ENCODE measurements around the gene TMEM25.

TMEM25 gene

GRCh38 chr11:118522571-118523072 lies 8.4 kb upstream of the TMEM25 start:
- no peak overlapping the region for H3K4me3 ChIP-seq (ENCODE audit: low read length)
- no peak overlapping the region for H3K4me2 ChIP-seq (ENCODE audit: low read length)
- TF ChIP-seq EZH2phosphoT487 (IDR thresholded peaks at IDR 0.05; ENCODE audit: low read depth) (no peak), CTCF (IDR thresholded peaks at IDR 0.05; ENCODE audit: low read depth, low read length) (peak; percentile 22)
- H3K27ac ChIP-seq (ENCODE audit: low read length) = no peak overlapping the region
- H3K4me1 ChIP-seq (ENCODE audit: low read length) = no peaks in the 10 kb centered on the region
- peaks cover 55% of the 10 kb centered on the region for H3K36me3 ChIP-seq (replicated peaks; ENCODE audit: low read depth, low read length)
- H4K20me1 ChIP-seq (ENCODE audit: insufficient read depth, low read length) = no peaks in the 10 kb centered on the region
- no peaks in the 10 kb centered on the region for H3K9me3 ChIP-seq (ENCODE audit: insufficient read depth, low read length)
- H2AFZ ChIP-seq (ENCODE audit: low read depth, low read length) = no peak overlapping the region
- no peaks in the 10 kb centered on the region for H3K79me2 ChIP-seq (ENCODE audit: low read length)
- H3K9ac ChIP-seq (ENCODE audit: low read length) = no peak overlapping the region
- H3K27me3 ChIP-seq (ENCODE audit: low read depth, low read length) = no peaks in the 10 kb centered on the region

- H3K4me1 ChIP-seq (ENCODE audit: low read length) = no peaks in the 10 kb centered on the region
- no peaks in the 10 kb centered on the region for H3K9me3 ChIP-seq (ENCODE audit: insufficient read depth, low read length)
- TF ChIP-seq CTCF (IDR thresholded peaks at IDR 0.05; ENCODE audit: low read depth, low read length) (no peak), EZH2phosphoT487 (IDR thresholded peaks at IDR 0.05; ENCODE audit: low read depth) (no peak)
- H2AFZ ChIP-seq (ENCODE audit: low read depth, low read length) = no peak overlapping the region
- peaks cover 52% of the 10 kb centered on the region for H3K36me3 ChIP-seq (replicated peaks; ENCODE audit: low read depth, low read length)
- no peak overlapping the region for H3K9ac ChIP-seq (ENCODE audit: low read length)
- H3K27me3 ChIP-seq (ENCODE audit: low read depth, low read length) = no peaks in the 10 kb centered on the region
- H3K4me3 ChIP-seq (ENCODE audit: low read length) = no peak overlapping the region
- no peaks in the 10 kb centered on the region for H4K20me1 ChIP-seq (ENCODE audit: insufficient read depth, low read length)
- H3K79me2 ChIP-seq (ENCODE audit: low read length) = no peaks in the 10 kb centered on the region
- no peak overlapping the region for H3K4me2 ChIP-seq (ENCODE audit: low read length)
- no peak overlapping the region for H3K27ac ChIP-seq (ENCODE audit: low read length)
Observed at GRCh38 chr11:118524356-118524755, 6.6 kb upstream of the TMEM25 start.

- H3K9me3 ChIP-seq (ENCODE audit: insufficient read depth, low read length) = no peaks in the 10 kb centered on the region
- H3K27me3 ChIP-seq (ENCODE audit: low read depth, low read length) = no peaks in the 10 kb centered on the region
- H3K9ac ChIP-seq (ENCODE audit: low read length) = no peak overlapping the region
- H3K4me2 ChIP-seq (ENCODE audit: low read length) = no peak overlapping the region
- H4K20me1 ChIP-seq (ENCODE audit: insufficient read depth, low read length) = no peaks in the 10 kb centered on the region
- H2AFZ ChIP-seq (ENCODE audit: low read depth, low read length) = no peak overlapping the region
- no peaks in the 10 kb centered on the region for H3K79me2 ChIP-seq (ENCODE audit: low read length)
- no peak overlapping the region for H3K4me3 ChIP-seq (ENCODE audit: low read length)
- H3K27ac ChIP-seq (ENCODE audit: low read length) = no peak overlapping the region
- peaks cover 4% of the 10 kb centered on the region for H3K4me1 ChIP-seq (ENCODE audit: low read length)
- TF ChIP-seq EZH2phosphoT487 (IDR thresholded peaks at IDR 0.05; ENCODE audit: low read depth) = no peak
- TF ChIP-seq CTCF (IDR thresholded peaks at IDR 0.05; ENCODE audit: low read depth, low read length) = no peak
- peaks cover 46% of the 10 kb centered on the region for H3K36me3 ChIP-seq (replicated peaks; ENCODE audit: low read depth, low read length)
Observed at GRCh38 chr11:118524757-118525470, 6.1 kb upstream of the TMEM25 start.

GRCh38 chr11:118526688-118527087 lies 4.3 kb upstream of the TMEM25 start:
- H3K4me2 ChIP-seq (ENCODE audit: low read length) = no peak overlapping the region

More at GRCh38 chr11:118526688-118527087, 4.3 kb upstream of the TMEM25 start:
- no peak overlapping the region for H3K9ac ChIP-seq (ENCODE audit: low read length)
- H3K79me2 ChIP-seq (ENCODE audit: low read length) = no peaks in the 10 kb centered on the region
- peaks cover 32% of the 10 kb centered on the region for H3K36me3 ChIP-seq (replicated peaks; ENCODE audit: low read depth, low read length)
- H3K9me3 ChIP-seq (ENCODE audit: insufficient read depth, low read length) = no peaks in the 10 kb centered on the region
- no peaks in the 10 kb centered on the region for H3K27me3 ChIP-seq (ENCODE audit: low read depth, low read length)
- TF ChIP-seq CTCF (IDR thresholded peaks at IDR 0.05; ENCODE audit: low read depth, low read length) (no peak), EZH2phosphoT487 (IDR thresholded peaks at IDR 0.05; ENCODE audit: low read depth) (no peak)
- H3K4me1 ChIP-seq (ENCODE audit: low read length) = peaks cover 10% of the 10 kb centered on the region
- no peak overlapping the region for H2AFZ ChIP-seq (ENCODE audit: low read depth, low read length)
- no peak overlapping the region for H3K4me3 ChIP-seq (ENCODE audit: low read length)
- H4K20me1 ChIP-seq (ENCODE audit: insufficient read depth, low read length) = no peaks in the 10 kb centered on the region
- no peak overlapping the region for H3K27ac ChIP-seq (ENCODE audit: low read length)

Measured in OCI-LY3 (cell line).